Stimulated activated CD4-positive, alpha-beta T cell treated with anti-CD3 and anti-CD28 coated beads, Interleukin-15, amount 100 ng/mL, for 24 hours (primary cell): ENCODE measurements around the gene CGNL1.

Source experiments
- DNase-seq: peaks from one replicate; pipeline ENCODE4 v3.0.0-alpha.2; 2020

The CGNL1 gene

DNA sequence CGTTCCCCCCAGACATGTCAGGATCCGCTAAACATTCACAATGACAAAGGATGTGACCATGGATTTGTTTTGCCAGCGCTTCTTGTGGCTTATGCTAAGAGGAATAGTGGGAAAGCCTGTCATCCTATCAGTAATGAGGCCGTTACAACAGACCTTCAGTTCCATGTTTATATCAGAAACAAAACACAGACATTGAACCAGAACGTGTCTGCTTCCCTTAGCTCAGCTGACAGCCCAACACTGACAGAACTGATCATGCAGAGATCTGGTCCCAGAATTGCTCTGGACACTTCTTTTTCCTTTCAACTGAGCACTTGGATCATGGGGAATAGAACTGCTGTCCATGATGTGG is 157.1 kb downstream of the CGNL1 start:
- no peak for DNase-seq

DNA sequence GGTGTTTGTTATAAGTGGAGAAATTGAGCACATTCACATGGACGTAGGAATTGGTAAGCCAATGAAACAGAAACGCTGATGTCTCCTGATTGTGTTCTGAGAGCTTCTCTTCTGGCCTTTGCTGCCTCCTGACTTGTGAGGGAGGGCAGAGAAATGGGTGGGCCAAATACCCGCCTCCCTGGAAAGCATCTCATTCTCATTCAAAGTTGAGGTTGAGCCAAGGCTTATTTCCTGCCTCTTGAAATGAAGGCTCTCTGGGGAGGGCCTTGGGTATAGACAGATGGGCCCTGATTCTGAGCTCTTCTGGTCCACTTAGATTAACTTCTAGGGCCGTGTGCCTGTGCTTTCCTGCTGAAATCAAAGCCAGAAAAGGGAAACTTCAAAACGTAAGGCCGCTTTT is 158.0 kb downstream of the CGNL1 start:
- DNase-seq = no peak

DNA sequence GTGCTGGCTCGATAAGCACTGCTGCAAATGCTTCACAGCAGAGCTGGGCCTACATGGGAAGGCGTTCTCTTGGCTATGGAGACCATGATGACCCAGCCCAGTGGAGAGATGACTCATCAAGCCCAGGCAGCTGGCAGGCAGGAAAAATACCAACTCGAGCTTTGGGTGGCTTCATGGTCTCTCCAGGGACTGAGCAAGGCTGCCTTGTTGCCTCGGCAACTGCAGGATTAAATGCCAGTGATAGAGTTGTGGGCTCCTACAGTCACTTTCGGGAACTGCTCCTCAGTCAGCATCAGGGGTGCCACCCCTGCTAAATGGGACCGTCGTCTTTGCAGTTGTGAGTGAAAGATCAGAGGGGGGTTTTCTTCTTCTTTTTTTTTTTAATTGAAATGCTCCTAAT is 160.8 kb downstream of the CGNL1 start:
- no peak for DNase-seq

DNA sequence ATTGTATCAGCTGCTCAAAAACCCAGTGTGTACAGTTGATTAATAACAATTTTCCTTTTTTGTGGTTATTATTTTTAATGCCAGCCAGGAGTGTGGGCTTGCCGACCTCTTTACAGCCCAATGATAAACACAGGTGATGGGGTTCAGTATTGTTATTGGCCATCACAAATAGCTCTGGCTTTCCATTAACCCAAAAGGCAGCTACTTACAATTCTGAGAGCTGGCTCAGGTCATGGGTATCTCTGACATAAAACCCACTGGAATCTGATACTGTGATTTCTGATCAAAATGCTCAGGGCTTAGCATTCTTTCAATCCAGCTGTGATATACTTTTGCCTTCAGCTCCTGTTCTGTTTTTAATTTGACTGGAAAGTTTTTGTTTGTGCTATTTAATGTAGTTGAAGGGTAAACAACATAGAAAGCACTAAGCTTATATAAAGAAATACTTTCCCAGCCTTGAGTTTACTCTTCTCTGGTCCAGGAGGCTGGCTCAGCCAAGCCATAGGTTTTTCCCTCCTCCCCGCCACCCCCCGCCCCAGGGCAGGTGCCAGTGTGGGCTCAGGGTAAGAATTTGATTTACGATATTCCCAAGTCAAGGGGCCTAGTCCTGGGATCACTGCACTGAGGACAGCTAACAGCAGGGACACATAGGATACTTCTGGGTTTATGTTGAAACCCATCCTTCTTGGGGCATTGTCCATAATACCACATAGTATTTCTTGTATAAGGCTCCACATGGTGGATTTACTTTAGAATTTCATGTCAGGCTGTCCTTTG is 161.4 kb downstream of the CGNL1 start:
- DNase-seq = no peak

DNA sequence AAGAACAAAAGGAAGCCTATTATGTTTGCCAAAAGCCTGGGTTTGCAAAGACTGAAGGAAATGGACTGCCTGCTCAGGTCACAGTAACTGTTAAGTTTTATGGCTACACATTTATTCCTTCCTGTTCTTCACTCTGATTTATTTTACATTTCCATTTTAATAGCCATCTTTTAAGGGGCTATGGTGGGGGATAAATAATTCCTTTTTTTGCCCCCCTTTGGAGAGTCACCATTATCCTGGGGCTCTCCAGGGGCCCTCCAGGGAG is 161.9 kb downstream of the CGNL1 start:
- DNase-seq = no peak

DNA sequence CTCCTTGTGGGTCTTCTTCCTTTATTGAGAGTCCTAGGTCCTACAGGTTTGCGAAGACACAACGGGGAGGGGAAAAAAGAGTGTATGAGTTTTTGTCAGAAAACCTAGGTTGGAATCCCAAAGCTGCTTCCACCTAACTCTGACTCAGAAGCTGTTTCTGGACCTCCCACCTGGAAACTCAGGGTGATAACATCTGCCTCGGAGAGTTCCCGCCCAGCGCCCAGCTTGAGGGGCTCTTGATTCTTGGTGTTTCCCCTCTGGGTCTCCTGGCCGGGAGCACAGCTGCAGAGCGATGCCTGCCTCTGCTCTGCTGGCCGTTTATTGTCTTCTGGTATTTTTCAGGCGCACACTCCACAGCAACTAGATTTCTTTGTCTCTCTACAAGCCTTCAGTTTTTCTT is 162.5 kb downstream of the CGNL1 start:
- DNase-seq = no peak

DNA sequence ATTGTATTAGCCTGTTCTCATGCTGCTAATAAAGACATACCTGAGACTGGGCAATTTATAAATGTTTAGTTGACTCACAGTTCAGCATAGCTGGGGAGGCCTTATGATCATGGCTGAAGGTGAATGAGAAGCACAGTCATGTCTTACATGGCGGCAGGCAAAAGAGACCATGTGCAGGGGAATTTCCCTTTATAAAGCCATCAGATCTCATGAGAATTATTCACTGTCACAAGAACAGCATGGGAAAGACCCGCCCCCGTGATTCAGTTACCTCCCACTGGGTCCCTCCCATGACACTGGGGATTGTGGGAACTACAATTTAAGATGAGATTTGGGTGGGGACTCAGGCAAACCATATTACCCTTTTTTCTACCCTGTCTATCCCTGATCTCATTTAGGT is 163.9 kb downstream of the CGNL1 start:
- DNase-seq = peak; percentile 20

DNA sequence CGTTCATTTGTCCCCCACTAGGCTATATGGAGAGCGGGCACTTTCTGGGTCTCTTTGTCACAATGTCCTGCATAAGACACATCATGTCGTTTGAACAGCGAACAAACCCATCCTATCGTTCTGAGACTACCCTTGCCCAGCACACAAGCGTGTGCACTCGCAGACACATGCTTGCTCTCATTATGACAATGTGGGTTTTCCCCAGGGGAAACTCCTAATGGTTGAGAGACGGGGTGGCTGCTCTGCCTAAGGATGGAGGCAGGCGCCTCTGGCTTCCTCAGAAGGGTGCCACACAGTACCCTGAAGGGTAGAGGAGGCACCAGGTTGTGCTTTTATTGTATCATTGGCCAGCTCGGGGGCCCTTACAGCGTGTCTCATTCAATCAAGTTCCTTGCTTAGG is 164.4 kb downstream of the CGNL1 start:
- DNase-seq = peak; percentile 26

DNA sequence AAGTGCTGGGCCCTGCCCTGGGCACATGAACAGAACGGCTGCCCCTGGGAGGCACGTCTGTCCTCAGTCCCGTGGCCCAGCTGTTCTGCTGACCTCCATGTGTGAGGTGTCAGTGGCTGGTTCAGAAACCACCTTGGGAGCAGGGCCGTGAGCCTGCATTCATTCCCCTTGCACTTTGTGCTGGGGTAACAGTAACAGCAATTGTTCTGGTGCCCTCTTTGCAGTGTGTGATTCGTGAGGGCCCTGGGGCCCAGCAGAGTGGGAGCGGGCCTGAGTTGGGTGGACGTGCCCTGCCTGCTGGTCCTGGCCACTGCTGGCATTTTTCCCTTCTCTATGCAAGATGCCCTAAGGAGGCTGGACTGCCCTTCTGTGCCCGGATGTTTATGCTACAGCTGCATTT is 165.0 kb downstream of the CGNL1 start:
- DNase-seq = no peak

DNA sequence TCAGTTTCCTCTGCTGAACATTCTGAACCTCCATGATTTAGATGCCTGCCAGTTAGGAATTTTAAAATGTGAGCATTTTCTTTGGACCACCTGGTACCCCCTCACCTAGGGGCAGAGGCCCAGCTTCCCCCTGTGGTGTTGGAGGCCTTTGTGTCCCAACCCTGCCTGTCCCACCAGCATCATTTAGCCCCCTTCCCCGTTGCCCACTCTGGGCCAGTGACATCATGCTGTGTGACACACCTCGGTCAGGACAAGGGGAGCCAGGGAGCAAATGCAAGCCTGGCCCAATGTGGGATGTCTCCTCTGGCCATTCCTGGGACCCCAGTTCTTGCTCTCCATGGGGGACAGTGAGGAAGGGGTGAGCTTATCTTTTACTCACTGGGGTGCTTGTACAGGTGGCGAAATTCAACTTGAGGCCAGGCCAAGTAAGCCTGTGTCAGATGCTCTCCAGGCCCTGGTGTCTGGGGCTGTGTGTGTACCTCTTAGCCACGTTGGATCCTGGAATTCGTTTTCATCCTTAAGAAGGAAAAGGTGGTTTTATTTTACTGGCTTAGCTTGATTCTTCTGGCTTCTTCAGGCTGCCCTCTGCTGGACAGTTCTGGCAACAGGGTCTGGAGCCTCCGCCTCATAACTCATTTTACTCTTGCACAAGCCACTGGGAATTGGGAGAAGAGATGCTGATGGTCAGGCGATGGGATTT is 165.7 kb downstream of the CGNL1 start:
- DNase-seq = peak; percentile 62

DNA sequence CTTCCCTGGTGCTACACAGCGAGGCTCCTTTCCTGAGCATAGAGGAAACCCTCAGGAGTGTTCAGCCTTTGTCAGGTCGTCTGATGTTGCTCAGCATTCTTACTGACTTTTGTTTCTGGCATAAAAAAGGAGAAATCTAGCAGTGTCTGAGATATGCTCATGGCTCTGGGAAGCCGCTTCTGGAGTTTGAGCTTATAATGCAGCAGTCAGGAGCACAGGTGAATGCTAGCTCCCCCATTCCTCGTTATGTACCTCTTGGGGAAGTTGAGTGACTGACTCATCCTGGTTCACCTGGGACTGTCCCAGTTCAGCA is 166.2 kb downstream of the CGNL1 start:
- DNase-seq = no peak

DNA sequence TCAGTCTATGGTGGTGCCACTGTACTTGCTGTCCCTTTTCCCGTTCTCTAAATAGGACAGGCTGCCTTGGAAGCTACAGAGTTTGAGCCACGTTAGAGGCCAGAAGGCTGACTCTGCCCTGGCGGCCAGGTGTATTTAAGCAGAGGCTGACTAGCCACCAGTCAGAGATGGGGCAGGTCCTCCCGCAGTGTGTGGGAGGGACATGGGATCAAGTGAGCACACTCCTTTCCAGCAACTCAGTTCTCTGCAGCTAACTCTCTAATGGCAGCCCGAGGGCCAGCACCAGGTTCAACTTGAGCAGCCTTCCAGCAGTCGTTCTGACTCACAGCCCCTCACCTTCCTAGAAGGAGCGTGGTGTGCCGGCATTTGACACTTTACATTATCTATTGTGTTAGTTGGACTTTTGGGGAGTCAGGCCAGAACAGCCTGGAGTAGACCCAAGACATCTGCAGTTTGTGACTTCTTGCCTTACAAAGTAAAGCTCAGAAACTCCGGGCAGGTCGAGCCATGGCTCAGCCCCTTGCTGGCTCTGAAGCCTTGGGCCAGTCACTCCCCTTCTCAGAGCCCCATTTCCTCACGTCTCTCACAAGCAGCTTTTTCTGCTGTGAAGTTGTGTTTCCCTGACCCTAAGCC is 168.7 kb downstream of the CGNL1 start:
- no peak for DNase-seq

DNA sequence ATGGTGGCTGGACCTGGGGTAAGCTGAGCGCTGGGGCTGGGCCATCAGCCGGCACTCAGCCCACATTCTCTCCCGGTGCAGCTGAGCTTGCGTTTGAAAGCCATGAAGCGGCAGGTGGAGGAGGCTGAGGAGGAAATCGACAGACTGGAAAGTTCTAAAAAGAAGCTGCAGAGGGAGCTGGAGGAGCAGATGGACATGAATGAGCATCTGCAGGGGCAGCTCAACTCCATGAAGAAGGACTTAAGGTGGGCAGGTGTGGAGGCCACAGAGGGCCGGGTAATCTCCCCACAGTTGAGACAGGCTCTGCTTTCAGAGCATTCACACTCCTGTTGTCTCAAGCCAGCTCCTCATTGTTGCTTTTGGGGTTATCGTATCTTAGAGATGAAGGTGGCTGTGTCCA is 169.7 kb downstream of the CGNL1 start:
- no peak for DNase-seq

DNA sequence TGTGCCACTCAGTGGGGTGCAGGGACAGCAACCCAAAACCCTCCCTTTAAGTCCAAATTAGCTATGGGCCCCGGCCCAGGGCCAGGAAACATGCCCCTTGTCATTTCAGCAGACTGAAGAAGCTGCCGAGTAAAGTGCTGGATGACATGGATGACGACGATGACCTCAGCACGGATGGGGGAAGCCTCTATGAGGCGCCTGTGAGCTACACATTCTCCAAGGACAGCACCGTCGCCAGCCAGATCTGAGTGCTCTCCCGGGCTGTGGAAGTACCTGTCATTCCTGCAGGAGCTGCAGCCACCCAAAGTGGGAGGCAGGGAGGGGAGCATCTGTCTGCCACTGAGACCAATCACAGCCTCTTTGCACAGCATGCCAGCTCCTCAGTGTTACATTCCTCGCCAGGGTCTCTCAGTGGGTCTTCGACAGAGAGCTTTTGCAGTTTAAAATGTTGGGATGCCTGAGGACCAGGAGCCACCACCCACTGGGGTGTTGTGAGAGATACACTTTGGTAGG is 171.0 kb downstream of the CGNL1 start:
- DNase-seq = no peak

DNA sequence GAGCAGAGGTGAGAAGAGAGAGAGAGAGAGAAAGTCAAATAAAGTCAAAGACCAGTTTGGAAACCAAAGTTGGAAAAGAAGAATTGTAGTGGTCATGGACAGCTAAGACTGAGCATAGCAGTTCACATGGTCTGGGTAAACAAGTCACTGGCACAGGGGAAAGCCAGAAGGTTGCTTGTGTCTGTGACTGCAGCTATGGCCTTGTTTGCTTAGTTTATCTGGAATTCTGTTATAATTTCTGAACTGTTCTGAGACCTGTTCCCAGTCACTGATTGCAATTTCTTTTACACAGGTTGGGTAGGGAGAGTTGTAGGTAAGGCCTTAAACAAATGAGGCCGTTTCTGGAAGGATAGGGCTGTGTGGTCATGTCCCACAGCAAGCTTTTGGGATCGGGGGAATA is 172.0 kb downstream of the CGNL1 start:
- no peak for DNase-seq

DNA sequence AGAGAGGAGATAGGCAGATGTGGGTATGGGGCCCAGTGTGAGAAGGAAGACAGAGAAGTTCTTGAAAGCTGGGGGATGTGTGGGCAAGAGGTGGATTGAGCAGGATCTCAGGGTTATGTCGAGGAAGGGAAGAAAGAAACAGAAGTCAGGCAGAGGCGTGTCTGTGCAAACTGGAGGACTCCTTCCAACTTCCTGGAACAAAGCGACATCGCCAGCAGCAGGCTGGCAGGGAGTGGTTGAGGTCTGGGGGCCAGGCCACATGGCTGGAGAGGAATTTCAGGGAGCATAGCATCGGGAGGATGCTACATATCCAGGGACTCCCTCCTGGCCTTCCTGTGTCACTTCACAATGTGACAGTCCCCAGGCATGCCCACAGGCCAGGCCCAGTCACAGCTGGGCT is 172.5 kb downstream of the CGNL1 start:
- no peak for DNase-seq

DNA sequence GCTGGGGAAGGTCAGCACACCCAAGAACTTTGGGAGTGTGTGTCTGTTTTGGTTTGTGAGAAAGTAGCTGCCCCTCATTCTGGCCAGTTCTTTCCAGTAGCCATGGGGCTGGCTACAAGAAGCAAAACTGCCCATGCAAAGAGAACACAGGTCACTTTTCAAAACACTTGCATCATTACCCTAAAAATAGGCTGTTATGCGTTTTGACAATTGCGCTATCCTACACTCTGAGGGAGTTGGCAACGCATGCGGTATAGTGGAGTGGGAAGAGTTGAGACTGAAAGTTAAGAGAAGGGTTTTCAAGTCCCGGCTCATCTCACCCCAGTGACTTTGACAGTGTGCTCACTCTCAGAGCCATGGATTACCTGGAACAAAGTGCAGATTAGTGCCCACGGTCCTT is 173.6 kb downstream of the CGNL1 start:
- DNase-seq = no peak

DNA sequence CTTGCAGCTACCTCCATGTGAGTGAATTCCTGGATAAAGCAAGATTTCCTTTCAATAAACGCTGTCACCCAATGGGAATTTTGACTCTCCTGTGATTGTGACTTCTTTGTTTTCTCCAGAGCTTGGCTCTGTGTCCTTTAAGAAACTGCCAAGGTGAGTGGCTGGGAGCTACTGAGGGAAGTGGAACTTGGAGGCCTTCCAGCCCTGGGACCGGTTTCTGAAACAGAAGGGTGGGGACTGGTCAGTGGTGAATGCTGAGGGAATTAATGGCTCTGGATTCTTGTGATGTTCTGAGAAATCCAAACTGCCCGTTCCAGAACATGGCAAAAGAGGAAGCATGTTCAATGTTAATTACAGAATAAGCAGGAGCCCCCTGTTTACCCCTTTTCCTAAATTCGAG is 174.3 kb downstream of the CGNL1 start:
- DNase-seq = no peak

DNA sequence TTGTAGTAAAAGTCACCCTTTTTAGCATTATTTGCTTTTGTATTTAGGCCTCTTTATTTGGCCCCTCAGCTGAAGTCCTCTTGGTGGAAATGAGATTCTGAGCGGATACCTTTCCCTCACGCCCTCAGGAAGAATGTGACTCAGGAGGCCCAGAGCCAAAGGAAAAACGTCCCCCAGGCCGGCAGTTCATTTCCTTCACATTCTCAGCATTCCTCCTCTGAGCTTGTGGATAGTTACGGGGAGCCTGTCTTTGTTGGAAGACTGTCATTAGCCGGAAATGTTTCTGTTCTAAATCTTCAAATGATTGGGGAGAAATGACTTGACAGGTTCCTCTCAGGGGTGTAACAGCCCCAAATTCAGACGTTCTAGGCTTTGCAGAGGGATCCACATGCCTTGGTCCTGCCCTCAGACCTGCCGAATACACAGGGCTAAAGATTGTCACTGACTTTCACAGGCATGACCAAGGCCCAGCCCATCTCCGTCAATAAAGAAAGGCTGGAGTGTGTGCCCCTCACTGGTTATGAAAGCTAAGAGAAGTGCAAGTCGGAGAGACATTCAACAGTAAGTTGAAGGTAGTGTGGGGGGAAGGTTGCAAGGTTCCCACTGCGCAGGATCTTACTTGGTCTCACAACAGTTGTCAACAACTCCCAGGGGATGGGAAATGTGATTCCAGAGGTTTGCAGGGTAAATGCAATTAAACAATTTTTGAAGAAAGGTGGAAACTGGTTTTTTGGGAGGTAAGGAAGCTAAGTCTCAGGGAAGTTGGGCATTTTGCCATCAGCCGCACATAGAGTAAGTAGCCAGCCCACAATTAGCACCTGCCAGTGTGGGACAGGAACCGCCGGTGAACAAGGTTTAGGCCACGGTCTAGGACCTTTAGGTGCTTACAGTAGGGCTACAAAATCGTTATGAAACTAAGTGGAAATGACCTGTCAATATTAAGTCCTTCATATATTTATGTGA is 175.7 kb downstream of the CGNL1 start:
- no peak for DNase-seq

DNA sequence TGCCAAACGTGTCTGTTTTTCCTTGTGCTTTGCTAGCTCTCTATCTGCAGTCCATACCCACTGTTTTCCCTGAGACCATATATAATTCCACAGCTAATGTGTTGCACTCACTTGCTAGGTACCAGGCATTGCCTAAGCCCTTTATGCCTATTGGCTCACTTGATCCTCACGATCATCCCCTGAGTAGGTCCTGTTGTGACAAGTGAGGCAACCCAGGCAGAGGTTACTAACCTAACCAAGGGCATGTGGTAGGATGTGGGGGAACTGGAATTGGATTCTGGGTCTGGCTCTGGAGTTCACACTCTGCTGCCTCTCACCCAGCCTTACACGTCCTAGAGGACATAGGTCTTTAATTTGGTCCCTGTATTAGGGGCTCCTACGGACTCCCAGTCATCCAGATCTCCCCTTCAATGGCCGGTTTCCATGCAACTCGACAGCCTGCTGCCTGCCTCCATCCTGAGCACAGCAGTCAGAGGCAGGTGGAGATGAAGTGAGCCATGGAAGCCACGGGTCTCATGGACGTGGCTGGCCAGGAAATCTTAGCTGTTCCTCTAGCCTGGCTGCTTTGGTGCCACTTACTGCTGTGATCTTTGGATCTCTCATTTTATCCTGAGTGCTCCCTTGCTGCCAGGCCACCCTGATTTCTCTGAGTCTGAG is 176.5 kb downstream of the CGNL1 start:
- DNase-seq = no peak

DNA sequence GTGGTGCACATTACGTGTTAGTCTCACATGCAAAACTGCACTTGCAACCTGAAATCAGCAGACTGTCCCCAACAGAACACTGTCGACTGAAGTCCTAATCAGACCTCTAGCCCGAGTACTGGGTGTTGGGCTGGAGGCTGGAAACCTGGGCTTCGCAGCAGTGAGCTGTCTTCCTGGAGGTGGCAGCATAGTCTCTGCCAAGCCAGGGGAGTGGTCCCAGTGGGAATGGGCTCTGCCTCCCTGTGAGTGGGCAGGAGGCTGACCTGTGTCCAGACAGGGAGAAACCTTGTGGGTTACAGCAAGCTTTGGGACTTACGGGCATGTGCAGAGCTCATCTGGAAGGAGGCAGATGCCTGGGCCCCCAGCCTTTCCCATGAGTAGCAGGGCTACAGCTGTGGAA is 177.2 kb downstream of the CGNL1 start:
- no peak for DNase-seq

DNA sequence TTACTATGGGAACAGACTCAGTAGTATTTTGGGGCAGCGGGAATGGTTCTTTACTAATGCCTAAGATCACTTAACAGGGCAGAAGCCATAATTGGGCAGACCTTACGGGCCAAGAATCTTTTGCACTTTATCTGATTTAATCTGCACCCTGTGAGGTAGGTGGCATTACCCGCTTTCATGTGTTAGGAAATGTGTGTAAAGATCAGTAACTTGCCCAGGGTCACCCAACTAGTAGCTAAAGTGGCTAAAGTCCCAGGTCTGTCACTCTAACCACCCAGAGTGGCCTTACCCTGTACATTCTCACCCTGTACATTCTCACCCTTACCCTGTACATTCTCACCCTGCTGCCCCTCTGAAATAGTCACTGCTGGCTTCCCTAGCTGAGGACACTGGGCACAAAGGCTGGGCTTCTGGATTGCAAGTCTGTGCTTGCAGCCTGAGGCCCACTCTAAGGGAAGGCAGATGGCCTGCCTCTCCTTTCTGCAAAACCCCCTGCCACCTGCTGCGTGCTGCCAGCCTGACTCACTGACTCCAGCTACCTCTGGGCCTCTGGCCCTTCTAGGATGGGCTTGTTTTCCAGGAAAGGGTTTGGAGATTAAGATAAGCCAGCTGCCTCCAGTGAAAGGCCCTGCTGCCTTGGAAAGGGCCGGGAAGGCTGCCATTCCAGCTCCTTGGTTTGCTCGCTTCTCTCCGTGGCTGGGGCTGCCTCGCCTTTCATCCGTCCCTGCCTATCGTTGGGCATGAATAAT is 177.9 kb downstream of the CGNL1 start:
- DNase-seq = no peak
